ENCODE results near the gene PTPRN2.

DNA sequence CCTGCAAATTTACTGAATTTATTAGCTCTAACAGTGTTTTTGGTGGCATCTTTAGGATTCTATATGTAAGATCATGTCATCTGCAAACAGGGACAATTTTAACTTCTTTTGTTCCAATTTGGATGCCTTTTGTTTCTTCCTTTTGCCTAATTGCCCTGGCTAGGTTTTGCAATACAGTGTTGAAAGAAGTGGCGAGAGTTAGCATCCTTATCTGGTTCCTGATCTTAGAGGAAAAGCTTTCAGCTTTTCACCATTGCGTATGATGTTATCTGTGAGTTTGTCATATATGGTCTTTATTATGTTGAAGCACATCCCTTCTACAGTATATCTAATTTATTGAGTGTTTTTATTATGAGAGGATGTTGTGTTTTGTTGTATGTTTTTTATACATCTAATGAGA is 301.4 kb downstream of the PTPRN2 start:
- TF ChIP-seq POLR2AphosphoS5 (IDR thresholded peaks at IDR 0.05; ENCODE audit: control insufficient read depth, insufficient read depth, low read depth, low read length) (no peak), ZBTB7A (IDR thresholded peaks at IDR 0.05; ENCODE audit: borderline replicate concordance, control insufficient read depth, low read depth, low read length) (no peak), RBBP5 (IDR thresholded peaks at IDR 0.05; ENCODE audit: borderline replicate concordance, insufficient read depth, low read length, poor library complexity, severe bottlenecking) (no peak), ARID2 (IDR thresholded peaks at IDR 0.05) (no peak)
- TF ChIP-seq, protein P1, sequence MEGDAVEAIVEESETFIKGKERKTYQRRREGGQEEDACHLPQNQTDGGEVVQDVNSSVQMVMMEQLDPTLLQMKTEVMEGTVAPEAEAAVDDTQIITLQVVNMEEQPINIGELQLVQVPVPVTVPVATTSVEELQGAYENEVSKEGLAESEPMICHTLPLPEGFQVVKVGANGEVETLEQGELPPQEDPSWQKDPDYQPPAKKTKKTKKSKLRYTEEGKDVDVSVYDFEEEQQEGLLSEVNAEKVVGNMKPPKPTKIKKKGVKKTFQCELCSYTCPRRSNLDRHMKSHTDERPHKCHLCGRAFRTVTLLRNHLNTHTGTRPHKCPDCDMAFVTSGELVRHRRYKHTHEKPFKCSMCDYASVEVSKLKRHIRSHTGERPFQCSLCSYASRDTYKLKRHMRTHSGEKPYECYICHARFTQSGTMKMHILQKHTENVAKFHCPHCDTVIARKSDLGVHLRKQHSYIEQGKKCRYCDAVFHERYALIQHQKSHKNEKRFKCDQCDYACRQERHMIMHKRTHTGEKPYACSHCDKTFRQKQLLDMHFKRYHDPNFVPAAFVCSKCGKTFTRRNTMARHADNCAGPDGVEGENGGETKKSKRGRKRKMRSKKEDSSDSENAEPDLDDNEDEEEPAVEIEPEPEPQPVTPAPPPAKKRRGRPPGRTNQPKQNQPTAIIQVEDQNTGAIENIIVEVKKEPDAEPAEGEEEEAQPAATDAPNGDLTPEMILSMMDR (IDR thresholded peaks at IDR 0.05 in 2 of 3, conservative IDR thresholded peaks at IDR 0.05 in 1 of 3; ENCODE audit: insufficient read depth in 2 of 3, low read depth in 1 of 3, low read length in 3 of 3), result no peak
